Mesenteric fat pad (tissue), 1 donor: ENCODE results near the gene POLR2F. TPM values are rescaled to one million over a fixed set of nuclear protein-coding genes. Genes with fewer than 3 reads are reported as not detected.
"Not testable (repeated sequence)": the region's sequence is repeated elsewhere in the genome, so short reads cannot be mapped to it uniquely, and the experiment has no call there.

Experiments
- DNase-seq: peaks from one replicate; pipeline ENCODE4 v3.0.0-alpha.2; 2020; ENCODE audit warnings: low spot score
- total RNA-seq: library from RNA; stranded (reverse); fragmentation: NEBNext Ultra II Directional; extraction: Animal tissue kit (Norgen Biotek cat#: 25700); gene quantifications from one replicate; pipeline ENCODE4 v1.2.1, GENCODE V29; 2021
- donor health status: DM: yes; HTN: yes; CAD: no.

The POLR2F gene
- total RNA-seq, 1 donor from 2014 or later = 56.9 TPM

DNA sequence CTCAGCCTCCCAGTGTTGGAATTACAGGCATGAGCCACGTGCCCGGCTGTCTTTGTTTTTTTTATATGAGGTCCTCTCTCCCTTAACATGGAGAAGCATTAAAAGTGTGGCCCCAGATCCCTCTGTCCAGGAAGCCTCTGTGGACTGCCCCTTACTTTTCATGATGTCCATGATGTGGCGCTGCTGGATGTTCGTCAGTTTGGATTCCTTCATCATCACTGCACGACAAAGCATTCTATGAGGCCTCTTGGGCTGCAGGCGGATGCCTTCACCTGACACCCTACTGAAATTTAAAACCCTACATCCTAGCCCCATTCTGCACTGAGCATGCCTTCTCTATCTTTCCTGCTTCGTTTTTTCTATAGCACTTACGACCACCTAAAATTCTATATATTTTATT is 2.2 kb upstream of the POLR2F start:
- DNase-seq = no peak

DNA sequence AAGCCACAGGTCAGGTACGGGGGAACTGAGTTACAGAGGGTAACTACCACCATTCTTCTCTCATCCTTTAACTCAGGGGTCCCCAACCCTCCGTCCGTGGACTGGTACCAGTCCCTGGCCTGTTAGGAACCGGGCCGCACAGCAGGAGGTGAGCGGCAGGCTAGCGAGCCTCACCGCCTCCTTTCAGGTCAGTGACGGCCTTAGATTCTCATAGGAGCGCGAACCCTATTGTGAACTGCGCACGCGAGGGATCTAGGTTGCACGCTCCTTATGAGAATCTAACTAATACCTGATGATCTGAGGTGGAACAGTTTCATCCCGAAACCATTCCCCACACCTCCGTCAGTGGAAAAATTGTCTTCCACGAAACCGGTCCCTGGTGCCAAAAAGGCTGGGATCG is 870 bp upstream of the POLR2F start:
- not testable (repeated sequence) for DNase-seq

DNA sequence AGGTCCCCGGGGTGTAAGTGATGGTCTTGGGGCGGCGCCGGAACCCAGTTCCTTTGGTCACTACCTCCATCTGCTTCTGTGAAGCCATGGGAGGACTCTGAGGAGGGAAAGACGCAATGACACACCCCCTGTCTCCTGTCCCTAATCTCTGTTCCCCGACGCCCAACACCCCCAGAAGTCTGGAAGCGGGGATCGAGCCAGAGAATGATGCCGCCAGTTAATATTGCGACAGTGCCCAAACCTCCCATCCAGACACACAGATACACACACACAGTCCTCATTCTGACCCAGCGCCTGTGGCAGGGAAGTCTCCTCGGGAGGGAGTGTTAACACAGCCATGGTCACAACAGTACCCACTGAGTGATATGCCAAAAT is 450 bp upstream of the POLR2F start:
- DNase-seq = no peak

DNA sequence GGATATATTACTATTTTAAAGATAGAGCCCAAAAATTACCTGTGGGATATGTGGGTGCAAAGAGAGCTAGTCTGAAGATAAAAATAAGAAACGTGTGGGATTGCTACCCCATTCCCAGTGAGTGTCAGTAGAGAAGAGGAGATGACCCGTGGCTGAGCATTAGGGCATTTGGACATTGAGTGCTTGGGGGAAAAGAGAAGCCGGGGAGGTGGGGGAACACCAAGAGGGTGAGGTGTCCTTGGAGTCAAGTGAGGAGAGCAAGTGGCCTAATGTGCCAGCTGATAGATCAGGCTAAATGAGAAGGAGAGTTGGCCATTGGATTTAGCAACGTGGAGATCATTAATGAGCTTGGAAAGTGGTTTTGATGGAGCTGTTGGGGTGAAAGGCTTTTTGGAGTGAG is 1.2 kb downstream of the POLR2F start:
- no peak for DNase-seq

DNA sequence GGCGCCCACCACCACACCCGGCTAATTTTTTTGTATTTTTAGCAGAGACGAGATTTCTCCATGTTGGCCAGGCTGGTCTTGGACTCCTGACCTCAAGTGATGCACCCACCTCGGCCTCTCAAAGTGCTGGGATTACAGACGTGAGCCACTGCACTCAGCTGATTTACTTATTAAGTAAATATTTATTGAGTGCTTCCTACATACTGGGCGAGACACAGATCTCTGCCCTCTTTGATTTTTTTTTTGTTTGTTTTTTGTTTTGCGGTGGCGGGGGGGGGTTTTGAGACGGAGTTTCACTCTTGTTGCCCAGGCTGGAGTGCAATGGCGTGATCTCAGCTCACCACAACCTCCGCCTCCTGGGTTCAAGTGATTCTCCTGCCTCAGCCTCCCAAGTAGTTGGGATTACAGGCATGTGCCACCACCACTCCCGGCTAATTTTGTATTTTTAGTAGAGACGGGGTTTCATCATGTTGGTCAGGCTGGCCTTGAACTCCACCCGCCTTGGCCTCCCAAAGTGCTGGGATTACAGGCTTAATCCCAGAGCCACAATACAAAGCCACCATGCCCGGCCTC is 2.4 kb downstream of the POLR2F start:
- not testable (repeated sequence) for DNase-seq

DNA sequence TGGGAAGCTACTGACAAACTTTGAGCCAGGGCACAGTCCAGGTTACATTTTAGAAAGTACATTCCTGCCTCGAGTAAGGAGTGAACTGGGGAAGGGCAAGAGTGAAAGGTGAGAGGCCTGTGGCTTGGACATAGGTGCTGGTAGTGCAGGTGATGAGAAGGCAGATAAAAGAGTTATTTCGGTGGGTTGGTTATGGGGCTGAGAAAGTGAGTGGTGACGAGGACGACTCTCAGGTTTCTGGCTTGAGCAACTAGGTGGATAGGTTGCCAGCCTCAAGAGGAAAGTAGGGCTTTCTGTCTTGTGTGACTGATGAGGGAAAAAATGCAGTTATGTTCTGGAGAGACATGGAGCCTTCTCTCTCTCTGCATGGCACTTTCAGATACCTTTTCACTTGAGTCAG is 3.7 kb downstream of the POLR2F start:
- DNase-seq = no peak

DNA sequence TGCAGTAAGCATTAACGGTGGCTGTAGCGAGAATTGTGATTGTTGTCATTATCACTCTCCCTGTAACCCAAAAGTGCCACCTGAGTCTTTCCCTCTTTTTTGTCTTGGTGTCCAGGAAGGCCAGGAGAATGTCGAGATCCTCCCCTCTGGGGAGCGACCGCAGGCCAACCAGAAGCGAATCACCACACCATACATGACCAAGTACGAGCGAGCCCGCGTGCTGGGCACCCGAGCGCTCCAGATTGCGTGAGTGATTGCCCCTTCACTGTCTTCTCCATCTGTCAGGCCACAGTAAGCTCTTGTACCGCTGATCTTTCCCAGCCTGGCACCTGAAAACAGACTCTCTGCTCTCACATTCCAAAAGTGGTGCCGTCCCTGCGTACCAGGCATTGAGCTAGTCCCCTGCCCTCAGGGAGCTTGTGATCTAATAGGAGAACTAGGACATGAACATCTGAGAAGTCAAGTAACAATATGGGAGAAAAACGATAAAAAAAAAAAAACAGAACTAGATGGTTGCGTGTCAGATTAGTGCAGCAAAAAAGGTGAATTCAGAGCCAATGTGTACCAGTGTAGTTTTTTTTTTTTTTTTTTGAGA is 5.8 kb downstream of the POLR2F start:
- DNase-seq = no peak

DNA sequence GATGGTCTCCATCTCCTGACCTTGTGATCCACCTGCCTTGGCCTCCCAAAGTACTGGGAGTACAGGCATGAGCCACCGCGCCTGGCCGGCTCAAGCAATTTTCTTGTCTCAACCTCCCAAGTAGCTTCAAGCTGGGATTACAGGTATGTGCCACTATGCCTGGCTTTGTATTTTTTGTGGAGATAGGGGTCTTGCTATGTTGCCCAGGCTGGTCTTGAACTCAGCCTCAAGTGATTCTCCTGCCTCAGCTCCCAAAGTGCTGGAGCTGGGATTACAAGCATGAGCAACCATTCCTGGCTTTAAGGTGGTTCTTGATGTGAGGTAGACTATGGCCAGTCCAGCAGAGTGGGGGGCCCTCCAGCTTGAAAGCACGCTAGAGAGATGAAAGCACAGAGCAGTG is 7.6 kb downstream of the POLR2F start:
- DNase-seq = no peak

DNA sequence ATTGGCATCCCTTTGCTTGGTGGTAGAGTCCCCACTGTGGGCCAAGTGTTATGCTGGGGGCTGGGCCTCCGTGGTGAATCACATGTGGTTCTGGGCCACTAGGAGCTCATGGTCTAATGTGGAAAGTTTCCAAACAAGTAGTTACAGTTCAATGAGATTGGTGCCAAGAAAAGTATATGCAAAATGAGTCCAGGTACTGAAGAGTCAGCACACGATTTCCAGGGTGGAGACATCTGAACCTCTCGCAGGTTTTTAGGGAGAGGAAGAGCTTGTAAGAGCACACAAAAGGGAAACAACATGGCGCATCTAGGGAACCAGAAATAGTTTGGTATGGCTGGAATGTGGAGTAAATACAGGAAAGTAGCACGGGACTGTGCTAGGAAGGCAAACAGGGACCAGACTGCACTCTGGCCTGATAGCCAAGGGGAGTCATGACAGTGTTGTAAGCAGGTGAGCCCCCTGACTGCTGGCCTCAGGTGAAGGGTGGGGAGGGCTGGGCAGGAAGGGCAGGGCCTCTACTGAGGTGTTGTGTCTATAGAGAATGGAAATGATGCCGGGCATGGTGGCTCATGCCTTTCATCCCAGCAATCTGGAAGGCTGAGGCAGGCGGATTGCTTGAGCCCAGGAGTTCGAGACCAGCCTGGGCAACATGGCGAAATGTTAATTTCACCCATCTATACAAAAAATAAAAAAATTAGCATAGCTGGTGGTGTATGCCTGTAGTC is 12.6 kb downstream of the POLR2F start:
- DNase-seq = no peak

DNA sequence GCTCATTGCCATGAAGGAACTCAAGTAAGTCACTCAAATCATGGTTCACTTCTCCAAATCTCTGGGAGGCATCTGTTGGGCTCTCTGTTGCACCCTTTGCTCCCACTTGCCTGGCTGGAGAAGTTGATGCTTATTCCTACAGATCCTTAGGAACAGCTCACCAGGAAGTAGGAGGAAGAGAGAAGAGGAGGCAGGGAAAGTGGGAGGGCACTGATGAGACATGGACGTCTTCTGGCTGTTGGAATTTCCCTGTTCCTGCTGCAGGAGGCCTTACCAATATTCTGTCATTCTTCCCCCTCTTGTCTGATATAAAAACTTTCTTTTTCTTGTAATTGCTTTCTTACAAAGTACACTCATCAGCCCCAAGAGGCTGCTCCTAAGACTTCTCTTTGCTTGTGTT is 13.6 kb downstream of the POLR2F start:
- DNase-seq = no peak

DNA sequence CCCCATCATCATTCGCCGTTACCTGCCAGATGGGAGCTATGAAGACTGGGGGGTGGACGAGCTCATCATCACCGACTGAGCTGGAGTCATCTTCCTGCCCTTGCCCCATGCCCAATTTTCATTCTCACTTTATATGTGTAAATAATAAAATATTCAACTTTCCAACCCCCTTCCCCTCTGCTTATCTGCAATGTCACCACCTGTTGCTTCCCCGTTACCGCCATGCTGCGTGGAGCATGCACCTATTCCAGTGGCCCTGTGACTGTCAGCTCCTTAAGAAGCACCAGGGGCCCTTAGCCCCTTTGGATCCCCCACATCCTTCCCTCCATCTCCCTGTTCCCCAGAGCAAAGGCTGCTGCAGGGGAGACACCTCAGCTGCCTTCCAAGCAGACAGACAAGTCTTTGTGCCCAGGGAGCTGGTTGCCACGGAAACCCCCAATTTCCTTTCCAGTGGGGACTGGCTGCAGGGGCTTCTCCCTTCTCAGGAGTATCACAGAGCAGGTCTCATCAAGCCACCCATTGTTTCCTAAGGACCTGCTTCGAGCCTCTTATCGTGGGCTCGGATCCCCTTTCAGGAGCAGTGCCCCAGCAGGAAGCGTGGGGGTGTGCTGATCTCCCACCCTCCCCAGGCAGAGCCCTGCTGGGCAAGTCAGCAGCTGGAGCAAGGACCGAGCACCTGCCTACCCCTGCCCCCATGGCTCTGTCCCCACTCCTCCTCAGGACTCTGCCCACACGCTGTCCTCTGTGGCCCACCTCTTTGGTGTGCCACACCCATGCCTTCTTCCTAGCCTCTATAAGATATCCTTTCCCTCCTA is 14.3 kb downstream of the POLR2F start:
- no peak for DNase-seq

DNA sequence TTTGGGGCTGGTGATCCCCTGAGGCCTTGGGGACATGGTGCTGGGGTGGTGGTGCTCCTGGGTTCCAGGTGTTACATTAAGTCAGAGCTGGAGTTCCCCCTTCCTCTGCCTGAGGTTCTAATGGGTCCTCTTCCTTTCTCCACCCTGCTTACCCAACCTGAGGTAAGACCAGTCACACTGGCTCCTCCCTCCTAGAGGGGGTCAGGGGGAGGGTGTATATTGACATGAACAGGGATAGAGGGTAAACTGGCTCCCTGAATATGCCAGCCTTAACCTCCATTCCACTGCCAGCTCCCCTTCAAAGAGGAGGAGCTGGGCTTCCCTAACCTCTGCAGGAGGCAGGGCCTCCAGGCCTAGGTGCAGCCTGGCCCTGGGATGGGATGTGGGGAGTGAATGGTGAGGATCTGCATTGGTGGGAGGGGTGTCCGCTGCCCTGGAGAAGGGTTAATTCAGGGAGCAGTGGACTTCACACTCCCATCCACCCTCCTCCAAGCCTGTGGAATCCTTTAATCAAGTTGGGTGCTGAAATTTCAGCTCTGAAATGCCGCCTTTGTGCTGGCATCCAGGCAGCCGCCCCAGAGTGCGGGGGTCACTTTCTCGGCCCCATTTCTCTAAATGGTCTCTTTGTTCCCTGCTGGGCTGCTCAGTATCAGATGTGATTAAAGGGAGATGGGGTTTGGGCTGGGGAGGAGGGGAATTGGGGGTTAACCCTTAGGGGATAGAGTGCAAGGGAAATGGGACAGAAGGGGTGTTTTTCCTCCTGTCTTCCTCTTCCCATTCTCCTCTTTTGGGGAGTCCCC is 15.2 kb downstream of the POLR2F start:
- DNase-seq = no peak

DNA sequence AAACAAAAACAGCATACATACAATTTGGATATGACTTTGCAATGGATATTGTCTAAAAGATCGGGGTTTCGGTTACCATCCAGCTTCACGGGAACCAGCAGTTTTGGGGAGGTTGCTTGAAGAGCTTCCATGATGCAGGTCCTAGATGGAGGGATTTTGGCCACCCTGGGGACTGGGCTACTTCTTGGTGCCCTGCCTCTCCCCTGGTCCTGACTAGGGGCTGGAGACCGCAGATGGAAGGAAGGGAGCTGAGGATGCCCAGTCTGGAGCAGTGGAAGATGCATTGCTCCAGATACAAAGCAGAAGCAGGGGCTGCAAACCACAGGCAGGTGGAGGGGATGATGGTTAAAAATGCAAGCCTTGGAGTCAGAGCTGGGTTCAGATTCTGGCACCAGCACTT is 17.4 kb downstream of the POLR2F start:
- no peak for DNase-seq

DNA sequence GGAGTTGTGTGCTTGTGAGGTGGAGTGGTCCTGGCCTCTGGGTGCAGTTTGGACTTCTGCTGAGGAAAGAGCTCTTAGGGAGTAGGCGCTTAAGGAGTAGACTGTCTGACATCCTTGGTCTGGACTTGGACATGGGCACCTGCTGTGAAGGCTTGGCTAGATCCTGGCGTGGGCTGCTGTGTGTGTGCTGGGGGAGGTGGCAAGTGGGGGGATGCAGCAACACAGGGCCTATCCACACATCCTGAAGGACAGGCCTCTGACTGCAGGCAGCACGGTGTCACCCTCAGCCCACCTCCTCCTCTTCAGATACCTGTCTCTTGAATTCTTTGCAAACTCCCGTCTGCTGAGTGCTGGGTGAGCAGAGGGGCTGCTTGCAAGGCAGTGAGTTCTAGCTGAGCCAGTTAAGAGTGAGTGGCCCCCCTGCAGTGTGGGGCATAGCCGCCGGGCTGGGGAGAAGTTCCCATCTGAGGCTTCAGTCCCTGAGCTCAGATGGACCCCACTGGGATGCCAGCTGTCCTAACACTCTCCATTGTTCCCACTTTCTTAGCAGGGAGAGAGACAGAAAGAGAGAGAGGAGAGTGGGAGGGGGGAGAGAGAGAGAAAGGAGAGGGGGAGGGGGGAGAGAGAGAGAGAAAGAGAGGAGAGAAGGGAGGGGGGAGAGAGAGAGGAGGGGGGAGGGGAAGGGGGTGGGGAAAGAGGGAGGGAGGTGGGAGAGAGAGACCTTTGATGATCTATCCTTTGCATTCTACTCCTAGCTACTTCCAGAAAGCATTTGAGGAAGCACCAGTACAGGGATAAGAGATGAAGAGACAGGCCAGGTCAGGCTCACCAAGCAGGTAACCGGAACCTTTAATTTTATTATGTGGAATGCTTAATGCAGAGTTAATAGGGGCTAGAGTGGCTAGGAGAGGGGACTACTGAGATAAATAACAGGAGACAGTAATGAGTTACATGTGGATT is 18.3 kb downstream of the POLR2F start:
- DNase-seq = no peak

DNA sequence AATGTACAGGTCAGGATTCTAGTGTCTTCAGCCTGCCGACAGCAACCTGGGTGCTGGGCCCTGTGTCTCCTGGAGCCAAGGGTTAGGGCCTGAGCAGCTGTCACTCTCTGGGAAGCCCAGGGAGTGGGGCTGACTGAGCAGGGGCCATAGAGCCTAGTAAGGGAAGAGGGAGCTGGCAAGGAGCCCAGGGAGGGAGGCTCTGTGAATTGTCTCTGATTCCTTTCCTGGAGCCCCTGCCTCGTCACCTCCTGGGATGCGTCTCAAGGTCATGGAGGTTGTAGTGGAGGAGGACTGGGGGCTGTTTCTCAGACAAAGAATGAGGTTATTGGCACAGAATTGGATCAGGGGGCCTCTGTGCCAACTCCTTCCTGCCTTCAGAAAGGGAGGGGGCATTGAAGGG is 19.0 kb downstream of the POLR2F start:
- DNase-seq = no peak

DNA sequence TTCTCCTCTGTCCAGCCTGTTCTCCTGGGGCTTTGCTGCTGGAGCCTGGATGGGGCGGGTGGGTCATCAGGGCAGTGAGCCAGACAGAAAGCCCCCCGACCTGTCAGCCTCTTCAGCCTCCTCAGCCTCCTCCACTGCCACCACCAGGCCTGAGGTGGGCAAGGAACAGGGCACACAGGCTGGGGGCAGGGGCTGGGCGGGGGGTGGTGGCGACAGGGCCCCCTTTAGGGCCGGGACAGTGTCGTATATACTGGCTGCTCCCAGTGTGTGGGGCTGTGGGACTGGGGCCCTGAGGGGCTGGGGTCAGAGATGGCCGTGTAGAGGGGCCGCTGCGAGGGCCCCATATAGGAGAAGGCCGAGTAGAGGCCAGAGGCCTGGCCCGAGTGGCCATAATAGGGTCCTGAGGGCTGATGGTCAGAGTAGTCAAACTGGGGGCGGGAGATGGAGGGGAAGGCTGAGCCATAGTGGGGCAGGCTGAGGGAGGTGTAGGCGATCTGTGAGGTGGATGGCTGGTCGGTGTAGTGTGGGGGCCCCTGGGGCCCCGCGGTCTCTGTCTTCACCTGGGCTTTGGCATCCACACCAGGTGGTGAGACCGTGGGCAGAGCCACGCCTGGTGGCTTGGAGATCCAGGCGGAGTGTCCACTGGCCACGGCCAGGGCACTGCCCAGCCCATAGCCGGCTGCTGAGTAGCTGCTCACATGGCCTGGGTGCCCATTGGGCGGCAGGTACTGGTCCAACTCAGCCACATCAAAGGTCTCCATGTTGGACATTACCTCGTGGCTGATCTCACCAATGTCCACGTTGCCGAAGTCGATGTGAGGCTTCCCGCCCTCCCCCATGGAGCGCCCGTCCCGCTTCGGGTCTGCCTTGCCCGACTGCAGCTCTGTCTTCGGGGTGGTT is 20.0 kb downstream of the POLR2F start:
- DNase-seq = no peak

DNA sequence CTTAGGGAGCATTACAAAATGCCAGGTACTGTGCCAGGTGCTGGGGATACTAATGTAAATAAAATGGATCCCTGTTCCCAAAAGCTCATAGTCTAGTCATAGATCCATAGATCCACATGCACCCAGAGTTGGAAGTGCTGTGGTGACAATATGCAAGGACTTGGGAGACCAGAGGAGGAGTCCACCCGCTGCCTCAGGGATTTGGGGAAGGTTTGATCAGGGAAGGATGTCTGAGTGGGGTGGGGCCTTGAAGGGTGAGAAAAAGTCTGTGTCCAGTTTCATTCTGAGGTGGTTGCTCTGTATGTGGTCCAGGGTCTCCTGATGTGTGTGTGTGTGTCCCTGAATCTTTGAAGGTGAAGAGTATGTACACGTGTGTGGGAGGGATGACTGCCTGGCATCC is 21.7 kb downstream of the POLR2F start:
- no peak for DNase-seq

DNA sequence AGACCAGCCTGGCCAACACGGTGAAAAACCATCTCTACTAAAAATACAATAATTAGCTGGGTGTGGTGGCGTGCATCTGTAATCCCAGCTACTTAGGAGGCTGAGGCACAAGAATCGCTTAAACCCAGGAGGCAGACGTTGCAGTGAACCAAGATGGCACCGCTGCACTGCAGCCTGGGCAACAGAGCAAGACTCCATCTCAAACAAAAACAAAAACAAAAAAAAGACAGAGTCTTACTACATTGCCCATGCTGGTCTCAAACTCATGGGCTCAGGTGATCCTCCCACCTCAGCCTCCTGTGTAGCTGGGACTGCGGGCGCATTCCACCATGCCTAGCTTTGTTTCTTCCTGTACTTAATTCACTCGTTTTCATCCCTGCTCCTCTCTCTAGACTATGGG is 22.5 kb downstream of the POLR2F start:
- DNase-seq = not testable (repeated sequence)

DNA sequence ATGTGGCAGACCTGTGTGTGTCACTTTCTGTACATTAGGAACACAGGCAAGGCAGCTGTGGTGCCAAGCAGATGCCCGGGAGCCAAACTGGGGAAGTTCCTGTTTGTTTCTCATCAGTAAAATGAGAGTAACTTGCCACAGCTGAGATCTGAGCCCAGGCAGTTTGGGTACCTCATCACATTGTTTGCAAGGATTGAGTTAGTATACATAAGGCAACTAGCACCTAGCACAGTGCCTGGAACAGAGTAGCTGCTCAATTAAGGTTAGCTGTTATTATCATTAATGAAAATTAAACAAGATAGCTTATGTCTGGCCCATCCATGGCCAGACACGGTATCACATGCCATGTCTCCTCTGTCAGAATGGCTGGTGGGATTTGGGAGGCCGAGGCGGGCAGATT is 23.0 kb downstream of the POLR2F start:
- no peak for DNase-seq
